ENCODE results near the gene TOX3.

DNA sequence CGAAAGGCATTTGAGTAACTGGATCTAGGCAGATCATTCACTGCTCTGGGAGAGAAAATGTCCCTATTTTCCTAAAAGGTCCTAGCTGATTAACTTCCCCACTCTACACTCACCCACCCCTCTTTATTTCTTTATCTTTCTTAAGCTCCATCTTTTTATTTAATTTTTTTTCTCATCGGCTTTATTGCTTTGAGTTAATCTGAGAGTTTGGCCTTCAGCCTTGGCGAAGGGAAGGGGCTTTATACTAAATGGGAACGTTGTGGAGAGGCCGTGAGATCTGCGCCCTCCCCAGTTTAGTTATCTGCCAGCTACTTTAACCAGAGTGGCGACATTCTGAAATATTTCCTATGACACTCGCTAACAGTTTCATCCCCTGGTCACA is 882 bp upstream of the TOX3 start:
- TF ChIP-seq, protein P1, sequence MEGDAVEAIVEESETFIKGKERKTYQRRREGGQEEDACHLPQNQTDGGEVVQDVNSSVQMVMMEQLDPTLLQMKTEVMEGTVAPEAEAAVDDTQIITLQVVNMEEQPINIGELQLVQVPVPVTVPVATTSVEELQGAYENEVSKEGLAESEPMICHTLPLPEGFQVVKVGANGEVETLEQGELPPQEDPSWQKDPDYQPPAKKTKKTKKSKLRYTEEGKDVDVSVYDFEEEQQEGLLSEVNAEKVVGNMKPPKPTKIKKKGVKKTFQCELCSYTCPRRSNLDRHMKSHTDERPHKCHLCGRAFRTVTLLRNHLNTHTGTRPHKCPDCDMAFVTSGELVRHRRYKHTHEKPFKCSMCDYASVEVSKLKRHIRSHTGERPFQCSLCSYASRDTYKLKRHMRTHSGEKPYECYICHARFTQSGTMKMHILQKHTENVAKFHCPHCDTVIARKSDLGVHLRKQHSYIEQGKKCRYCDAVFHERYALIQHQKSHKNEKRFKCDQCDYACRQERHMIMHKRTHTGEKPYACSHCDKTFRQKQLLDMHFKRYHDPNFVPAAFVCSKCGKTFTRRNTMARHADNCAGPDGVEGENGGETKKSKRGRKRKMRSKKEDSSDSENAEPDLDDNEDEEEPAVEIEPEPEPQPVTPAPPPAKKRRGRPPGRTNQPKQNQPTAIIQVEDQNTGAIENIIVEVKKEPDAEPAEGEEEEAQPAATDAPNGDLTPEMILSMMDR (IDR thresholded peaks at IDR 0.05; ENCODE audit: low read depth, low read length, missing input control), result no peak
- TF ChIP-seq EGR1 (IDR thresholded peaks at IDR 0.05; ENCODE audit: low read depth in 2 of 2) (no peak), JUND (IDR thresholded peaks at IDR 0.05) (no peak), NR2F2 (IDR thresholded peaks at IDR 0.05) (no peak)
- TF ChIP-seq, protein P2, sequence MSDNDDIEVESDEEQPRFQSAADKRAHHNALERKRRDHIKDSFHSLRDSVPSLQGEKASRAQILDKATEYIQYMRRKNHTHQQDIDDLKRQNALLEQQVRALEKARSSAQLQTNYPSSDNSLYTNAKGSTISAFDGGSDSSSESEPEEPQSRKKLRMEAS (IDR thresholded peaks at IDR 0.05), result no peak
- TF ChIP-seq, protein P3, sequence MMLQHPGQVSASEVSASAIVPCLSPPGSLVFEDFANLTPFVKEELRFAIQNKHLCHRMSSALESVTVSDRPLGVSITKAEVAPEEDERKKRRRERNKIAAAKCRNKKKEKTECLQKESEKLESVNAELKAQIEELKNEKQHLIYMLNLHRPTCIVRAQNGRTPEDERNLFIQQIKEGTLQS (IDR thresholded peaks at IDR 0.05), result no peak

Data from liver (tissue), 3 donors.